HG03196 (cell line): ENCODE data around the gene RPL36.
"Not testable (repeated sequence)": the region's sequence is repeated elsewhere in the genome, so short reads cannot be mapped to it uniquely, and the experiment has no call there.

Source experiments
- ATAC-seq: cut with Tn5 transposase; IDR thresholded peaks from one replicate; pipeline ENCODE4 v1.9.1; 2021; ENCODE audit not compliant: unreplicated experiment

Gene RPL36

DNA sequence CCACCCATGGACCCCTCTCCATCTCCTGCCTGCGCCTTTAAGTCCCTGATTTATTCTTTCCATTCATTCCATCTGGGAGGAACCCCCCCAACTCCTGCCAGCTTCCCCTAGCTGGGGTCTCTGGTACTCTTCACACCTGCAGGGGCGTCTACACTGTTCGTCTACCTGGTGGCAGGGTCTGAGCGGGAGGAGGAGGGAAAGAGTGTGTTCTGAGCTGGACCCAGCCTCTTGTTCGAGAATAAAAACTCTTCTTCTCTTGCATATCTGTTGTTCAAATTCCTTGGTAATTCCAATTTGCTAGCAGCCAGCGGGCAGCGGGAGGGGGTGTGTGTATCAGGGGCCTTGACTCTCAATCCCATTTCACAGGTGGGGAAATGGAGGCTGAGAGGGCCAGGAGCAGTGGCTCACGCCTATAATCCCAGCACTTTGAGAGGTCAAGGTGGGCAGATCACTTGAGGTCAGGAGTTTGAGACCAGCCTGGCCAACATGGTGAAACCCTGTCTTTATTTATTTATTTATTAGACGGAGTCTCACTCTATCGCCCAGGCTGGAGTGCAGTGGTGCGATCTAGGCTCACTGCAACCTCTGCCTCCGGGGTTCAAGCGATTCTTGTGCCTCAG, 1.7 kb upstream of the RPL36 start:
- ATAC-seq: not testable (repeated sequence)

DNA sequence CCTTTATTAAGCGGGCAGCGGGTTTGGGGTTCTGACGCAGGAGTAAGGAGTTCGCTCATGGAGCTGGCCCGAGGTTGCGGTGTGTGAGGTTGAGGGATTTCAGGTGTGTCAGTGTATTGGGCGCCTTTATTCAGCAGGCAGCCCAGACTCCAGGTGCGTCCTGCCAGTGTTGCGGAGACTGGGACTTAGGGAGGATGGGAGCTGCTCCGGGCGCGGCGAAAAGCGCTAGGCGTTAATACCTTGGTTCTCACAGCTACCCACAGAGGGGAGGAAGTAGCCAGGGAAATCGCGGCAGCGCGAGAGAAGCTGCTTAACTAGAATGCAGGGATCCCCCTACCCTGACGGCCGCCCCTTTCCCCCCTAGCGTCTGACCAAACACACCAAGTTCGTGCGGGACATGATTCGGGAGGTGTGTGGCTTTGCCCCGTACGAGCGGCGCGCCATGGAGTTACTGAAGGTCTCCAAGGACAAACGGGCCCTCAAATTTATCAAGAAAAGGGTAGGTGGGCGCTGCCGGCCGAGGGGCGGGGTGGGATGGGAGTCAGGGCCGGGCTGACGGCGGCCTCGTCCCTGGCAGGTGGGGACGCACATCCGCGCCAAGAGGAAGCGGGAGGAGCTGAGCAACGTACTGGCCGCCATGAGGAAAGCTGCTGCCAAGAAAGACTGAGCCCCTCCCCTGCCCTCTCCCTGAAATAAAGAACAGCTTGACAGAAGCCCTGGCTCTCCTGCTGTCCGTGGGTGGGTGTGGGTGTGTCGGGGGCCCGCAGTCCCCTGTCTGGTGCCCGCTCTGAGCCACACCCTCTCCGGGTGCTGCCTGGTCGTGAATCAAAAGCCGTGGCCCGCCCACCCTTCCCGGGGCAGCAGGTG, 1.1 kb downstream of the RPL36 start:
- ATAC-seq: no peak

DNA sequence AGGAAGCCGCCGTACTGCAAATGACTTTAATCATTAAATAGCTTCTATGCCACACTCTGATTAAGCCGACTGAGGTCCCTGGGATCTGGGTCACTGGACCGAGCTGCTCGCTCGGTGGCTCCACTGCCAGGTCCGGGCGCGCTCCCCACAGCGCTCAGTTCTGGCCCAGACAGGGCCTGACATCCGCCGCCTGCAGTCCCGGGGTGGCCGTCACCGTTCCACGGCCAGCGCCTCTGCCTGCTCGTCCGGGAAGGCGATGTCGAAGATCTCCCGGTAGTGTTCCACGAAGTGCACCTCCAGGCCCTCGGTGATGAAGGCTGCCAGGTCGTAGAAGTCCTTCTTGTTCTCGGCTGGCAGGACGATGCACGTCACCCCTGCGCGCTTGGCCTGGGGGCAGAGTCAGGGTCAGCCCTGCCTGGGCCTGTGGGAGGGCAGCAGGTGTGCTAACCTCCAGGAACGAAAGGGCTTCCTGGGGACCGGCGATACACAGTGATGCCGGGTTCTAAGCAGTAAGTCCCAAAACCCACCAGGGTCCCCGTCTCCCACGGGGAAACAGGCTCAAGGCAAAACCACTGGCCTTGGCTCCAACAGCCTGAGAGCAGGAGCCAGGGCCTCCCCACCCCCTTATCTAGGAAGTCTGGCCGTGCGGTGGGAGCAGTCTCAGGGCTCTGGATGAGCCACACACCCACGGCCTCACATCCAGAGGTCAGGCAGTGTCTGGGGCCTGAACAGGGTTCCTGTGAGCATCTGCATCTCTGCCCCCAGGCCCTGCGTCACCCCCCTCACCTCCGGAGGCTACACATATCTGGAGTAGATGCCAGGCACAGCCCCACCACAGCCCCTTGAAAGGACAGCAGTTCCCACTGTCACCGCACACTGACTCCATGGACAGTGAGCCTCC, 2.0 kb downstream of the RPL36 start:
- ATAC-seq: no peak

DNA sequence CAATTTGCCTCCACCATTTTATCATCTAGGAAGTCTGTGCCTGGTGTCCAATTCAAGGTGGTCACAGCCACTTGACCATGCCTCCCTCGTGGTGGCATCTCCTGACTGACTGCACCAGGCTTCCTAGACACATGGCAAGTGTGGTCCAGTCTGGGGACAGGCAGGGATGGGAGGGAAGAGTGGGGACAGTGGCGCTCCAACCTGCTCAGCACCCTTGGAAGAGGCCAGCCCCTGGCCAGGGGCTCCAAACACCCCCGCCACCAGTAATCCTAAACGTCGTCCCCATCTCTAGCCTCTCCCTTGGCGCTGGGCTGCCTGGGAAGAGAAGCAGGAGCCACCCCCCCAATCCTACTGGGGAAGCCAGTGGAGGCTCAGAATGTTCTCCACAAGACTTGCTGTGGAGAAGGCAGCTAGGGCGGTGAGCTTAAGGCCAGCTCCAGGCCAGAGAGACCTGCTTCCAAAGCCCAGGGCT, 2.7 kb downstream of the RPL36 start:
- ATAC-seq: no peak

DNA sequence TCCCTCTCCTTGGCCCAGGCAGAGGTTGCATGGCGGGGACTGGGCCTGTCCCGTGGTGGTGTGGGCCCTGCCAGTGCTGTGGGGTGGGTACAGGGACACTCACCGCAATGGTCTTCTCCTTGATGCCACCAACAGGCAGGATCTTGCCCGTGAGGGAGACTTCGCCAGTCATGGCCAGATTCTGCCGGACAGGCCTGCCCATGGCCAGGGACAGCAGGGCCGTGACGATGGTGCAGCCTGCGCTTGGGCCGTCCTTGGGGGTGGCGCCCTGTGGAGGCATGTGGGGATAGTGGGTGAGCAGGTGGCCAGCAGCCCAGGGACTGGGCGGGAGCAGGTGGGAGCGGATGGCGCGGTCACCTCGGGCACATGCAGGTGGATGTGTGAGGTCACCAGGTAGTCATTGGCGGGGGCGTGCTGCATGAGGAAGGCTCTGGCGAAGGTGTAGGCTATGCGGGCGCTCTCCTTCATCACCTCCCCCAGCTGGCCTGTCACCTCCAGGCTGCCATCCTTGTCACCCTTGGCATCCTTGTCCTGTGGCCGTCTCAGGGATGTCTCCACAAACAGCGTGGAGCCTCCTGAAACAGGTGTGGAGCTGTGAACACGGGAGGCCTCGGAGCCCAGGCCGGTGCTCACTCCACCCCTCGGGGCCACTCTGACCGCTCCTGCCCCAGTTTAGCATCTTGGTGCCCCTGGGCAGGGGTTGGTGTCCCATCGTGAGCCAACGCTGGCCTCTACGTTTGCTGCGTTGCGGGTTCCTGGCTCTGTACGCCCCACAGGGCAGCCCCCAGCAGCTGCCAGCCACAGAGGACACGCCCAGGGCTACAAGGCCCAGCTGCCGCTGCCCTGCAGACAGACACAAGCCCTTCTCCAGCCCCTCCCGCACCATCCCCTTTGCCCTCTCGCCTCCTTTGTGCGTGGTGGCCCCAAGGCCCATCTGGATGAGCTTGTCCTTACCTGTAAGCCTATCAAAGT, 3.4 kb downstream of the RPL36 start:
- ATAC-seq: no peak

DNA sequence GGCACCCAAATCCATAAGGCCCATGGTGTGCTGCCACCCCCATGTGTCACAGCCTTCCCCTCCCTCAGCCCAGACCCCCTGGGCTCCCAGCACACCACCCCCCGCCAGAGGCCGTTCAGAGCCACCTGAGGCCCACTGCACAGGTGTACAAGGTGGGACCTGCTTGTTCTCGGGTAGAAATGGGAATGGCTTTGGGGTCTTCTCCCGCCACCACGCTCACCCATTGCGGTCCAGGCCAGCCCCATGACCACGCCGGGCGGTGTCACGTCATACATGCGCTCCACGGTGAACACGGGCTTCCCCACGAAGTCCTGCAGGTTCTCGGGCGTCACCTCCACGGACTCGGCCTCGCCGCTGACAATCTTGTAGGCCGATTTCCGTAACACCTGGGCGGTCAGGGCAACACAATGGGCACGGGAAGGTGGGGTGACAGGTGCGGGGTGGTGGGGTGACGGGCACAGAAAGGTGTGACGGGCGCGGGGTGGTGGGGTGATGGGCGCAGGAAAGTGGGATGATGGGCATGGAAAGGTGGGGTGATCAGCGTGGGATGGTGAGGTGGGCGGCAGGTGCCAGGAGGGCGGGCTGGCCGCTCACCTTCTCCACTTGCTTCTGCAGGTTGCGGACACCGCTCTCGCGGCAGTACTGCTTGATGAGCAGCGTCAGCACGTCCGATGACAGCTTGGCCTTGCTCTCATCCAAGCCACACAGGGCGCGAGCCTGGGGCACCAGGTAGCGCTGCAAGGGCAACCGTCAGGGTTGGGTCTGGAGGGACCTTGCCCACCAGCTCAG, 4.3 kb downstream of the RPL36 start:
- no peak for ATAC-seq

DNA sequence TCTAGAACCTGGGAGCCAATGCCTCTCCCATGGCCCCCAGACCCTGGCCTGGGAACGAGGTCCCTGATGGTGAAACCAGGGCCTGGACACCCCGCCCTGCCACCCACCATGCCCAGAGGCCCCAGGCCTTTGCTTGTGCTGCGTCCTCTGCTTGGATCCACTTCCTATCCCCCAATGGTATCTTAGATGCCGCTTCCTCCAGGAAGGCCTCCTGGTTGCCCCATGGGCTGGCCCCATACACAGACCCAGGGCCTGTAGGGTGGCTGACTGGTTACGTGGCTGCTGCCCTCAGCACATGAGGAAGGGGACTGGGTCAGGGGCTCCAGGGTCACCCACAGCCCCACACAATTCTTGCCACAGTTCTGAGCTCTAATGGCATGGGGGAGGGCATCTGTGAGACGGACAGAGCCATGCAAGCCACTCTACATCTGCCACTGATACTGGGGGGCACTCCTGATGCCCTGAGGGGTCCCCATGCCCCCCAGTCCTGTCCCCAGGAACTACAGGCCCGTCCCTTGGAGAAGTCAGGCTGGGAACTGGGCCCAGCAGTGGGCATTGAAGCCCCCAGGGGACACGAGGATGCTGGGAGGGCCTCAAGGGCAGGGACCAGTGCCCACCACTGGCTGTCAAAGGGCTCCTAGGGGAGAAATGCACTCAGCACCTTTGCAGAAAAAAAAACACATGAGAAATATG, 5.0 kb downstream of the RPL36 start:
- no peak for ATAC-seq

DNA sequence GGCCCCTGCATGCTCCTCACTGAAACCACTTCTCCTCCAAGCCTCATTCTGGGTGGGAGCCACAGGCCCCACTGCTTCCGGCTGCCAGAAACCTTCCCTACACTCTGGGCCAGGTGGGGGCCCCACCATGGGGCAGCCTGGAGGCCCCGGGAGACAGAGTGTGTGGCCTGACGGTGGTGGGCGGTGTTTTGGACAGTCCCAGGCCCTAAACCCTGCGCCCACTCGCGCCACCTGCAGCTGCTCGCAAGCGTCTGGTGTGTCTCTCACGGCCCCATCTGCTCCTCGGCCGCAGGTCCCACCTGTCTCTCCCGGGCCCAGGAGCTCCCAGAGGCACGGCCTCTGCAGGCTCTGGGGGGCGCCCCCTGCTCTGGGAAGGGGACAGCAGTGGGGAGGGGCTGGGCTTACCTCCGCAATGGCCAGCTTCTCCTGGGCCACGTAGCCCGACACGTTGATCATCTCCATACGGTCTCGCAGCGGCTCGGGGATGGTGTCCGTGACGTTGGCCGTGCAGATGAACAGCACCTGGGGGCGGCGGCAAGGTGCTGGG, 5.6 kb downstream of the RPL36 start:
- no peak for ATAC-seq

DNA sequence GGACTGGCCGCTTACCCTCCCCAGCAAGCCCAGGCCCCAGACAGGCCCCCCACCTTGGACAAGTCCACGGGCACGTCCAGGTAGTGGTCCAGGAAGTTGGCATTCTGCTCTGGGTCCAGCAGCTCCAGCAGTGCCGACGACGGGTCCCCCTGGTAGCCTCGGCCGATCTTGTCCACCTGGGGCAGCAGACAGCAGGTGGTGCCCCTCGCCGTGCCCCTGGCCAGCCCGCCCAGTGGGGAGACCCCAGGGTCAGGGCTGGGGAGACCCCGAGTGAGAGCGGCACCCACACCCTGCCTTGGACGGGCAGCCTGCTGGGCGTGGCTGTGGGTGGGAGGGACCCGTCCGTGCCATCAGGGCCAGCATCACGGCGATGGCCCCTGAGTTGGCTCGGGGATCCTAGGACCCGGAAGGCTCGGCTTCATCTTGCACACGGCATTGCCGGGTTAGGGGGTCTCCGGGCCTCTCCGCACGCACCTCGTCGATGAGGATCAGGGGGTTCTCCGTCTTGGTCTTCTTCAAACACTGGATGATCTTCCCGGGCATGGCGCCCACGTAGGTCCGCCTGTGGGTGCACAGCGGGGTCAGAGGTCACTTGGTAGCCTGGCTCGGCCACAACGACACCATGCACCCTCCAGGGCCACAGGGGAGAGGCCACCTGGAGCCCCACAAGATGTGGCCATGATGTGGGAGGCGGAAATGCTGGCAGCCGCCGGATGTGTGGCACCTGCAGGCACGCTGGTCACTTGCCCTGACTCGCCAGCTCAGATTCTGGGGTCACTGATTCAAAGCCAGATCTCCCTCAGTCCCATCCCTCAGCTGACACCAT, 6.3 kb downstream of the RPL36 start:
- ATAC-seq: no peak

DNA sequence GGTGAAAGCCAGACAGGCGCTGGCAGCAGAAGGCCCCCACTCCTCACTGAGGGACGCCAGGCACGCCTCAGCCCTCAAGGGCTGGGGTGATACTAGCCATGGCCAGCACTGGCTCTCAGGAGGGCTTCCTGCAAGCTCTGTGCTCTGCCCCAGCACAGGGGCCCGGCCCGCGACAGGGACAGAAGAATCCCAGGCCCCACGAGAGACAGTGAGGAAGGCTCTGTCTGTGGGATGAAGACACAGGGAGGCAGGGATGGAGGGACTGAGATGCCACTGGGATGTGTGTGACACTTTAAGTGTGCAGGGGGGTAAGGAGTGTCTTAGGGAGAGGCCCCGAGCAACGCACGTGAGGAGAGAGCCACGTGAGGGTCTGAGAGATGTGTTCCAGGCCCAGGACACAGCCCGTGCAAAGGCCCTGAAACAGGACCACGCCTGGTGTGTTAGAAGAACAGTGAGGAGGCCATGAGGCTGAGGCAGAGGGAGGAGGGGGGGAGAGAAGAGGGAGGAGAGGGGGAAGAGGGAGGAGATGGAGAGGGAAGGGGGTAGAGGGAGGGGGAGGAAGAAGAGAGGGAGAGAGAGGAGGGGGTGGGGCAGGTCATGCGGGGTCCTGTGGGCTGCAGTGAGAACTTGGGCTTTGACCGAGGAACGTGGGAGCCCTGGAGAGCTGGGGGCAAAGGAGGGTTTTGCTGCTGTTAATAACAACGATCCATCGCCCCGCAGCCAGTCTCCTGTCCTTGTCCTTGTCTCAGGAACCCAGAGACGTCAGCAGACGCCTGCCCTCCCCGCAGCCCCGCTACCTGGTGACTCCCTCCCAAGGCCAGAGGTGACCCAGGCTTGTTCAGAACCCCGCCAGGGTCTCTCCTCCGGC, 7.2 kb downstream of the RPL36 start:
- no peak for ATAC-seq

DNA sequence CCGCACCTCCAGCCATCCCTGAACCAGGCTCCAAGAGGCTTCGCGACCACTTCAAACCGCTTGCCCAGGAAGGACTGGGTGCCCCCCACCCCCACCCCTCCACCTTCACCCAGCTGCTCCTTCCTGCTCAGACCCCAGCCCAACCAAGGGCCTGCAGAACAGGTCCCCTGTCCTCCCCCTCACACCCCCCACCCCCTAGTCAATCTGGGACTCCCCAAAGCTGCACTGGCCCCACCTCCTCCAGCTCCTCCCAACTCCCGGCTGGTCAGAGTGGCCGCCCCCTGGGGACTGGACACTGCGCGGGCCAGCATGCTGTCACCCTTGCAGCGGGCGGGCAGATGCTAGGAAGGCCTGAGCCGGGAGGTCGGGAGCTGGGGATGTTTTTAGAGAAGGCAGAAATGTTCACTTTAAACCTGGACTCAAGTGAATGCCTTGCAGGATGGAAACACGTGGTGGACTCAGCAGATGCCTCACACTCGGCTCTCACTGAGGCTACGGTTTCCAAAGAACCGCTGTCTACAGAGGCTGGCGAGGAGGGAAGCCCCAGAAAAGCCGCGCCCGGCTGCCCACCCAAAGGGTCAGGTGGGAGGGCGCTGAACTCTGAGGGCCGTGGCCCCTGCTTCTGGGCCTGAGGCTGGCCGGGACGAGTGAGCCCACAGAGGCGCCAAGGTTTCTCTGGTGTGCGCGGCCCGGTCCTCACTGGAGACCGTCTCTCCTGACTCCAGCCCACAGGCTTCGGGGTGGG, 8.0 kb downstream of the RPL36 start:
- ATAC-seq: no peak

DNA sequence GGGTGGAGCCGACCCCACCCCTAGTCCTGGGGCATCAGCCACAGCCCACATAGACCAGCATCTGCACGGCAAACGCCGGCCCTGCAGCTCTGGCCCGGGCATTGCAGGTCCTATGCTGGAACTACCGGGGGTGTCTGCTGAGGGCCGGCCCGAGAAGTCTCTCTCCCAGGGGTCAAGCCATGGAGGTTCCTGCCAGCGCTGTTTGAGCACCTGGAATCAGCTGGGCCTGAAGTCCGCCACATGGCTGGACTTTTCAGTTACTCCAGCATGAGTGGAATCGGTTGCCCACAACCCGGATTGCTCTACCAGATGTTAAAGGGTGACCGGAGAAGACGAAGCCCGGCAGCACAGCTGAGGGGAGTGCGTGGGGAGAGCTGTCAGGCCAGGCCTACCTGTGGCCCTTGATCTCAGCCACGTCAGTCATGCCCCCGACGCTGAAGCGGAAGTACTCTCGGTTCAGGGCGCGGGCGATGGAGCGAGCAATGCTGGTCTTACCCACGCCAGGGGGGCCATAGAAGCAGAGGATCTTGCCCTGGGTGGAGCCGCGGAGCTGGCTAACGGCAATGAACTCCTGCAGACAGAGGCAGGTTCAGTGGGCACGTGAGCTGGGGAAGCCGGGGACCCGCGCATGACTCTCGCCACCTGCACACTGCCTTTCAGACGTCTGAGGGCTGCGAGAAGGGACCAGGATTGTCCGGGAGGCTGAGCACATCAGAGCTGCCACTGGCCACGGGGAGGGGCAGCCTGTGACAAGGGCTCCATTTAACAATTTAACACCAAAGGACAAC, 8.7 kb downstream of the RPL36 start:
- no peak for ATAC-seq

DNA sequence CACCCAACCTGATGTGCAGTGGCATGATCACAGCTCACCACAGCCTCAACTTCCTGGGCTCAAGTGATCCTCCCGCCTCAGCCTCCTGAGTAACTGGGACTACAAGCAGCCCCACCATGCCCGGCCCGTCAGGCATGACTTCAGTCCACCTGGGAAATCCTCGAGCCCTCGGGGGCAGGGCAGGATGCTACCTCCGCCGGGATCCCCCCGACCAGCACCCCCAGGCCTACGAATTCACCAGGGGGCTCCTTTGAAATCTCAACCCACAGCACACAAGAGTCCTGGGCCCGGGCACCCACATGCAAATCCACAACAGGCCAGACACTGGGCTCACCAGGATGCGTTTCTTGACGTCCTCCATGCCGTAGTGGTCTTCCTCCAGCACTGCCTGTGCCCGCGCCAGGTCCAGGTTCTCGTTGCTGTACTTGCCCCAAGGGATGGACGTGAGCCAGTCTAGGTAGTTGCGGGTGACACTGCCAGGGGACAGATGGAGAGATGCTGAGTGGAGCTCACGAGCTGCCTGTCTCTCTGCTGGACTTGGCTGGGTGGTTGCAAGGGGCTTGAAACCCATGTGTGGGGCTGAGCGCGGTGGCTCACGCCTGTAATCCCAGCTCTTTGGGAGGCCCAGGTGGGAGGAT, 10.5 kb downstream of the RPL36 start:
- ATAC-seq: no peak

DNA sequence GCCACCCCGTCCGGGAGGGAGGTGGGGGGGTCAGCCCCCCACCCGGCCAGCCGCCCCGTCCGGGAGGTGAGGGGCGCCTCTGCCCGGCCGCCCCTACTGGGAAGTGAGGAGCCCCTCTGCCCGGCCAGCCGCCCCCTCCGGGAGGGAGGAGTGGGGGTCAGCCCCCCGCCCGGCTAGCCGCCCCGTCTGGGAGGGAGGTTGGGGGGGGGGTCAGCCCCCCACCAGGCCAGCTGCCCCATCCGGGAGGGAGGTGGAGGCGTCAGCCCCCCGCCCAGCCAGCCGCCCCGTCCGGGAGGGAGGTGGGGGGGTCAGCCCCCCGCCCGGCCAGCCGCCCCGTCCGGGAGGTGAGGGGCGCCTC, 11.9 kb downstream of the RPL36 start:
- not testable (repeated sequence) for ATAC-seq
